DND-41 (cell line): ENCODE data around the gene TBL1X.

ENCODE experiments used
- ATAC-seq: fragments of 200-7000 bp; cut with Tn5 transposase; 3 replicates; pipeline ENCODE4 v1.9.1; 2021; ENCODE audit warnings: low read depth; ENCODE audit not compliant: insufficient read depth
- DNase-seq: peaks from one replicate; pipeline ENCODE4 v3.0.0-alpha.2; 2020
- H2AFZ ChIP-seq: 2 replicates; pipeline ENCODE4 v1.6.0; 2012; ENCODE audit warnings: low read depth, low read length
- H3K27ac ChIP-seq: 2 replicates; pipeline ENCODE4 v1.5.1; 2012; ENCODE audit warnings: low read length, inconsistent platforms
- H3K27me3 ChIP-seq: fragments of 200-600 bp; sonication (generic); 2 replicates; pipeline ENCODE4 v1.6.0; 2012; ENCODE audit warnings: low read length, mild to moderate bottlenecking, inconsistent platforms; ENCODE audit not compliant: insufficient read depth, poor library complexity
- H3K36me3 ChIP-seq: 2 replicates; pipeline ENCODE4 v1.5.1; 2012; ENCODE audit warnings: low read length, inconsistent platforms; ENCODE audit not compliant: insufficient read depth
- H3K4me1 ChIP-seq: 2 replicates; pipeline ENCODE4 v1.5.1; 2012; ENCODE audit warnings: mild to moderate bottlenecking, low read length; ENCODE audit not compliant: insufficient read depth
- H3K4me2 ChIP-seq: 2 replicates; pipeline ENCODE4 v1.6.0; 2012; ENCODE audit warnings: mild to moderate bottlenecking, moderate library complexity, low read length, inconsistent platforms; ENCODE audit not compliant: insufficient read depth
- H3K4me3 ChIP-seq, 2 experiments: fragments of 200-600 bp in 1 of 2; shearing (Covaris generic) in 1 of 2; 2 replicates each; pipeline ENCODE4 v1.5.1; 2012 to 2016; ENCODE audit warnings: inconsistent platforms in 2 of 2, low read length in 2 of 2, mild to moderate bottlenecking in 2 of 2, low read depth in 1 of 2, moderate library complexity in 1 of 2
- H3K79me2 ChIP-seq: 2 replicates; pipeline ENCODE4 v1.6.0; 2012; ENCODE audit warnings: low read length, inconsistent platforms; ENCODE audit not compliant: insufficient read depth
- H3K9ac ChIP-seq: 2 replicates; pipeline ENCODE4 v1.6.0; 2012; ENCODE audit warnings: low read depth, mild to moderate bottlenecking, inconsistent platforms, low read length, moderate library complexity
- H3K9me3 ChIP-seq: 2 replicates; pipeline ENCODE4 v1.5.1; 2012; ENCODE audit warnings: low read length, moderate library complexity, mild to moderate bottlenecking, inconsistent platforms; ENCODE audit not compliant: insufficient read depth, severe bottlenecking
- H4K20me1 ChIP-seq: 2 replicates; pipeline ENCODE4 v1.6.0; 2012; ENCODE audit warnings: low read length; ENCODE audit not compliant: insufficient read depth
- EZH2 ChIP-seq: IDR thresholded peaks from 3 replicates; pipeline ENCODE4 v1.6.1; 2012; ENCODE audit warnings: borderline replicate concordance, low read depth, mild to moderate bottlenecking, moderate library complexity, low read length, inconsistent platforms; ENCODE audit not compliant: severe bottlenecking
- TF ChIP-seq, protein P1 (sequence below): IDR thresholded peaks from 2 replicates; pipeline ENCODE4 v1.5.1; 2012; ENCODE audit warnings: borderline replicate concordance, low read length, moderate library complexity, mild to moderate bottlenecking; ENCODE audit not compliant: poor library complexity, severe bottlenecking; ENCODE audit errors: extremely low read depth

Gene TBL1X

DNA sequence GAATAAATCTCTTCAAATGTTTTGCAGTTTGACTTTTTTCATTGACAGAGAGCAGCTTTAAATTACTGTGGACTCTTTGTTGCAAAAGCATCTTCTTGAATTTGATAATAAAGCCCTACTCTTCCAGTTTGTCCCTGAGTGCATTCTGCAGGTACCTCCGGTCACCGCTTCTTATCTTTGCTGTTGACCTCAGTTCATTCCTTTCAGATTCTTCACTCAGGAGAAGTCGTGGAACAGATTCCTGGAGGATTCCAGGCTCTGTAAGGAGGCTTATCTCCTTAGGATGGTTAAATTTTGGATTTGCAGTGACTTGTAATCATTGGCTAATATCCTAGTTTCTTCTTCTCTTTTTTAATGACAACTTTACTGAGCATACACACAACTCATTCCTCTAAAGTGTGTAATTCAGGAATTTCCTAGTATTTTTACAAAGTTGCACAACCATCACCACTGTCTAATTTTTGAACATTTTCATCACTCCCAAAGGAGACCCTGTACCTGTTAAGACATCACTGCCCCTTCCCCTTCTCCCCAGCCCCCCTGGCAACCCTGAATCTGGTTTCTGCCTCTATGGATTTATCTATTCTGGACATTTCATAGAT is 22.0 kb downstream of the TBL1X start:
- Histone ChIP-seq H3K4me2 (no peak overlapping the region), H3K9me3 (no peaks in the 10 kb centered on the region), H3K27me3 (no peaks in the 10 kb centered on the region), H2AFZ (no peak overlapping the region), H3K79me2 (no peaks in the 10 kb centered on the region), H3K4me3 (no peak overlapping the region), H3K36me3 (no peaks in the 10 kb centered on the region), H4K20me1 (no peaks in the 10 kb centered on the region), H3K4me1 (no peaks in the 10 kb centered on the region), H3K9ac (no peak overlapping the region), H3K27ac (no peak overlapping the region)
- DNase-seq, result no peak
- no peak for ATAC-seq
- TF ChIP-seq, protein P1, sequence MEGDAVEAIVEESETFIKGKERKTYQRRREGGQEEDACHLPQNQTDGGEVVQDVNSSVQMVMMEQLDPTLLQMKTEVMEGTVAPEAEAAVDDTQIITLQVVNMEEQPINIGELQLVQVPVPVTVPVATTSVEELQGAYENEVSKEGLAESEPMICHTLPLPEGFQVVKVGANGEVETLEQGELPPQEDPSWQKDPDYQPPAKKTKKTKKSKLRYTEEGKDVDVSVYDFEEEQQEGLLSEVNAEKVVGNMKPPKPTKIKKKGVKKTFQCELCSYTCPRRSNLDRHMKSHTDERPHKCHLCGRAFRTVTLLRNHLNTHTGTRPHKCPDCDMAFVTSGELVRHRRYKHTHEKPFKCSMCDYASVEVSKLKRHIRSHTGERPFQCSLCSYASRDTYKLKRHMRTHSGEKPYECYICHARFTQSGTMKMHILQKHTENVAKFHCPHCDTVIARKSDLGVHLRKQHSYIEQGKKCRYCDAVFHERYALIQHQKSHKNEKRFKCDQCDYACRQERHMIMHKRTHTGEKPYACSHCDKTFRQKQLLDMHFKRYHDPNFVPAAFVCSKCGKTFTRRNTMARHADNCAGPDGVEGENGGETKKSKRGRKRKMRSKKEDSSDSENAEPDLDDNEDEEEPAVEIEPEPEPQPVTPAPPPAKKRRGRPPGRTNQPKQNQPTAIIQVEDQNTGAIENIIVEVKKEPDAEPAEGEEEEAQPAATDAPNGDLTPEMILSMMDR, result no peak
- no peak for TF ChIP-seq EZH2

GRCh38 chrX:9488586-9488985 is 23.7 kb downstream of the TBL1X start:
- Histone ChIP-seq H2AFZ (no peak overlapping the region), H3K9ac (no peak overlapping the region), H3K9me3 (no peaks in the 10 kb centered on the region), H3K27ac (no peak overlapping the region), H3K4me1 (no peaks in the 10 kb centered on the region), H3K79me2 (no peaks in the 10 kb centered on the region), H3K27me3 (no peaks in the 10 kb centered on the region), H3K36me3 (no peaks in the 10 kb centered on the region), H4K20me1 (no peaks in the 10 kb centered on the region), H3K4me3 (no peak overlapping the region), H3K4me2 (no peak overlapping the region)
- TF ChIP-seq, protein P1, result no peak
- no peak for TF ChIP-seq EZH2
- ATAC-seq, result no peak
- no peak for DNase-seq

- no peaks in the 10 kb centered on the region for H3K79me2 ChIP-seq
These were observed 24.4 kb downstream of the TBL1X start for GRCh38 chrX:9489234-9489633.

More at GRCh38 chrX:9489234-9489633, 24.4 kb downstream of the TBL1X start:
- no peaks in the 10 kb centered on the region for H3K4me1 ChIP-seq
- DNase-seq (no peak), ATAC-seq (no peak)
- H3K27me3 ChIP-seq, result no peaks in the 10 kb centered on the region
- TF ChIP-seq, protein P1, result no peak
- TF ChIP-seq EZH2, result no peak
- H3K4me3 ChIP-seq, result no peak overlapping the region
- no peak overlapping the region for H3K9ac ChIP-seq
- H3K4me2 ChIP-seq, result no peak overlapping the region
- no peaks in the 10 kb centered on the region for H4K20me1 ChIP-seq
- H3K27ac ChIP-seq, result no peak overlapping the region
- no peaks in the 10 kb centered on the region for H3K36me3 ChIP-seq
- no peaks in the 10 kb centered on the region for H3K9me3 ChIP-seq
- no peak overlapping the region for H2AFZ ChIP-seq
